Naive B cell (primary cell): ENCODE measurements around the gene RAB7A. TPM values are rescaled to one million over a fixed set of nuclear protein-coding genes. Genes with fewer than 3 reads are reported as not detected.

Experiments used
- ATAC-seq, 2 donors: fragments of 150-1000 bp; cut with Tn5 transposase; 2 replicates each; pipeline ENCODE4 v1.10.0; 2021; ENCODE audit warnings: low read depth in 2 of 2, mild to moderate bottlenecking in 2 of 2, moderate library complexity in 2 of 2
- DNase-seq: peaks from one replicate; pipeline ENCODE4 v3.0.0; 2022
- H3K27ac Mint-ChIP-seq, 6 donors: one replicate each; pipeline ENCODE4 v1.8.0; 2020 to 2022; ENCODE audit warnings: mild to moderate bottlenecking in 6 of 6, mixed read lengths in 6 of 6, moderate library complexity in 5 of 6, inconsistent platforms in 2 of 6
- H3K27me3 Mint-ChIP-seq, 3 donors: one replicate each; pipeline ENCODE4 v1.8.0; 2021 to 2022; ENCODE audit warnings: mixed read lengths in 3 of 3, mild to moderate bottlenecking in 1 of 3
- H3K36me3 Mint-ChIP-seq, 2 donors: one replicate each; pipeline ENCODE4 v1.8.0; 2020 to 2022; ENCODE audit warnings: mixed read lengths in 2 of 2, inconsistent platforms in 1 of 2, mild to moderate bottlenecking in 1 of 2
- H3K4me1 Mint-ChIP-seq, 3 donors: one replicate each; pipeline ENCODE4 v1.8.0; 2020 to 2022; ENCODE audit warnings: mixed read lengths in 3 of 3, inconsistent platforms in 1 of 3, mild to moderate bottlenecking in 1 of 3, moderate library complexity in 1 of 3
- H3K4me3 Mint-ChIP-seq, 8 donors: one replicate each; pipeline ENCODE4 v1.8.0; 2020 to 2022; ENCODE audit warnings: mild to moderate bottlenecking in 8 of 8, mixed read lengths in 8 of 8, moderate library complexity in 8 of 8, inconsistent platforms in 2 of 8
- H3K9me3 Mint-ChIP-seq, 7 donors: one replicate each; pipeline ENCODE4 v1.8.0; 2020 to 2022; ENCODE audit warnings: mixed read lengths in 7 of 7, mild to moderate bottlenecking in 5 of 7, inconsistent platforms in 2 of 7, moderate library complexity in 1 of 7
- polyA plus RNA-seq, 6 donors: library from polyadenylated mRNA; unstranded; fragments of 300-500 nt; fragmentation: Illumina TruSeq; gene quantifications; one replicate each; pipeline ENCODE4 v1.2.3, GENCODE V29; 2021; ENCODE audit warnings: low read depth in 6 of 6

Gene RAB7A
- polyA plus RNA-seq, 6 donors from 2014 or later, result 165 to 252 (median 189) TPM

GRCh38 chr3:128805772-128806171 is 79.8 kb downstream of the RAB7A start:
- Mint-ChIP-seq H3K4me3 (peak overlapping the region in 2 of 8 donors; percentile 3 to 33), H3K27me3 (no peaks in the 10 kb centered on the region), H3K9me3 (no peaks in the 10 kb centered on the region), H3K27ac (peak overlapping the region; percentile 69 to 96 (median 92)), H3K4me1 (peaks cover 30 to 50% (median 47%) of the 10 kb centered on the region in 3 donors), H3K36me3 (peaks cover 16 to 25% of the 10 kb centered on the region in 2 donors)
- DNase-seq (no peak), ATAC-seq (no peak)

- Mint-ChIP-seq H3K27me3 (no peaks in the 10 kb centered on the region), H3K36me3 (peaks cover 16 to 21% of the 10 kb centered on the region in 2 donors), H3K9me3 (no peaks in the 10 kb centered on the region), H3K27ac (peak overlapping the region in 4 of 6 donors; percentile 8 to 96 (median 58)), H3K4me3 (no peak overlapping the region), H3K4me1 (peaks cover 26 to 44% (median 42%) of the 10 kb centered on the region in 3 donors)
- DNase-seq (no peak), ATAC-seq (no peak)
Measured at GRCh38 chr3:128806588-128806987, 80.6 kb downstream of the RAB7A start.

- Mint-ChIP-seq H3K36me3 (peaks cover 16 to 21% of the 10 kb centered on the region in 2 donors), H3K9me3 (no peaks in the 10 kb centered on the region), H3K4me1 (peaks cover 20 to 41% (median 39%) of the 10 kb centered on the region in 3 donors), H3K4me3 (peak overlapping the region in 1 of 8 donors; percentile 6), H3K27ac (peak overlapping the region in 5 of 6 donors; percentile 11 to 96 (median 52)), H3K27me3 (no peaks in the 10 kb centered on the region)
- ATAC-seq (no peak), DNase-seq (no peak)
Measured at GRCh38 chr3:128807186-128807830, 81.3 kb downstream of the RAB7A start.

DNA sequence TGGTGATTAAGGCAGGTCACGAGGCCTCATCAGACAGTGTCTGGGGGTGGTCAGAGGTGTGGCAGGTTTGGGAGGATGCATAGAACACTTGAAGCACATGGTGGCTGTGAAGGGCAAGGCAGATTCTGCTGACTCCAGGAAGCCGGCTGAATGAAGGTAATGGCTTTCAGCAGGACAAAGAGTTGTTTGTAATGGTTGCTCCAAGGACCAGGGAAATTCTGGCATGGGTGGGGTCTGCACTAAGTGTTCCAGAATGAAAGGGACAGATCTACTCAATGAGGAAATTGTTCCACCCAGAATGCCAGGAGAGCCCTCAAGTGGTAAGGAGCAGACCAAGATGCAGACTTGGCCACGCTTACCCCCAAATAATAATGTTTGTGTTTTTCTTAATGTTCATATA is 82.7 kb downstream of the RAB7A start:
- Mint-ChIP-seq H3K4me1 (peaks cover 12 to 36% (median 29%) of the 10 kb centered on the region in 3 donors), H3K27me3 (no peaks in the 10 kb centered on the region), H3K36me3 (peaks cover 23 to 29% of the 10 kb centered on the region in 2 donors), H3K9me3 (no peaks in the 10 kb centered on the region), H3K27ac (peak overlapping the region in 3 of 6 donors; percentile 73 to 75 (median 75)), H3K4me3 (no peak overlapping the region)
- ATAC-seq (no peak), DNase-seq (no peak)

GRCh38 chr3:128813097-128813496 is 87.1 kb downstream of the RAB7A start:
- Mint-ChIP-seq H3K4me1 (peaks cover 0 to 5% (median 4%) of the 10 kb centered on the region in 3 donors), H3K9me3 (no peaks in the 10 kb centered on the region), H3K27me3 (no peaks in the 10 kb centered on the region), H3K36me3 (peaks cover 27 to 37% of the 10 kb centered on the region in 2 donors), H3K4me3 (no peak overlapping the region), H3K27ac (peak overlapping the region in 2 of 6 donors; percentile 69 to 71)
- DNase-seq (no peak), ATAC-seq (no peak)

GRCh38 chr3:128814060-128814459 is 88.1 kb downstream of the RAB7A start:
- H3K9me3 Mint-ChIP-seq, result no peaks in the 10 kb centered on the region
- DNase-seq (no peak), ATAC-seq (no peak)
- peaks cover 28 to 37% of the 10 kb centered on the region in 2 donors for H3K36me3 Mint-ChIP-seq
- no peaks in the 10 kb centered on the region for H3K27me3 Mint-ChIP-seq
- peaks cover 0 to 9% (median 7%) of the 10 kb centered on the region in 3 donors for H3K4me1 Mint-ChIP-seq
- no peak overlapping the region for H3K4me3 Mint-ChIP-seq
- peak overlapping the region in 1 of 6 donors; percentile 71 for H3K27ac Mint-ChIP-seq

GRCh38 chr3:128814519-128815317 is 88.7 kb downstream of the RAB7A start:
- H3K27ac Mint-ChIP-seq, result peak overlapping the region in 3 of 6 donors; percentile 5 to 43 (median 12)

GRCh38 chr3:128815318-128816064 is 89.5 kb downstream of the RAB7A start:
- Mint-ChIP-seq H3K9me3 (no peaks in the 10 kb centered on the region), H3K36me3 (peaks cover 26 to 33% of the 10 kb centered on the region in 2 donors), H3K4me1 (peaks cover 0 to 9% (median 5%) of the 10 kb centered on the region in 3 donors), H3K27ac (peak overlapping the region in 3 of 6 donors; percentile 16 to 56 (median 34)), H3K27me3 (no peaks in the 10 kb centered on the region), H3K4me3 (no peak overlapping the region)
- ATAC-seq, result no peak
- no peak for DNase-seq

More at GRCh38 chr3:128814519-128815317, 88.7 kb downstream of the RAB7A start:
- no peak overlapping the region for H3K4me3 Mint-ChIP-seq
- no peaks in the 10 kb centered on the region for H3K9me3 Mint-ChIP-seq
- no peak for ATAC-seq
- H3K27me3 Mint-ChIP-seq, result no peaks in the 10 kb centered on the region
- DNase-seq, result no peak
- peaks cover 0 to 9% (median 5%) of the 10 kb centered on the region in 3 donors for H3K4me1 Mint-ChIP-seq
- H3K36me3 Mint-ChIP-seq, result peaks cover 26 to 33% of the 10 kb centered on the region in 2 donors

DNA sequence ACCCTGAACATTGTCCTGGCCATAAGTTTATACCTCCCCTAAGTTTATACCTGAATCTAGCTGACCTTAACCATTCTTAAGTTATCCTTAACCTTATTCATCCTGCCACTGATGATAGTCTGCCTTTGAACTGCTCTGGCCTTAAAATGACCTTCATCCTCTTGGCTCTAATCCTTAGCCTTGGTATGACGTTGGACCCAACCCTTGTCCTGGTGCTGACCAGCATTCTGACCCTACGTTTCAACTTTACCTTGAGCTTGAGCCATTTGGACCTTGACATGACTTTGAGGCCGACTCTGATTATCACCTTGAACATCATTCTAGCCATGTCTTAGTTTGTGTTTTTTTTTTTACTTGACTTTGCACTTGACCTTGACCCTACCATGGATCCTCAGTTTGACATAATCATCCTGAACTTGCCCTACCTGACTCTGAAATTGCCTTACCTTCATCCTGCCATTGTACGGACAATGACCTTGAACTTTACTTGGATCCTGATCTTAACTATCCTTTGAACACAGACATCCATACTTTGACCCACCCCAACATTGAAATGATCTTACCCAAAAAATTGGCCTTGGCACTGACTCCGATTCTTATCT is 92.3 kb downstream of the RAB7A start:
- ATAC-seq (no peak), DNase-seq (no peak)
- H3K9me3 Mint-ChIP-seq, result no peaks in the 10 kb centered on the region
- peak overlapping the region in 1 of 6 donors; percentile 76 for H3K27ac Mint-ChIP-seq
- H3K36me3 Mint-ChIP-seq, result peaks cover 23 to 29% of the 10 kb centered on the region in 2 donors
- H3K4me1 Mint-ChIP-seq, result peaks cover 2 to 9% (median 5%) of the 10 kb centered on the region in 3 donors
- no peak overlapping the region for H3K4me3 Mint-ChIP-seq
- no peaks in the 10 kb centered on the region for H3K27me3 Mint-ChIP-seq

DNA sequence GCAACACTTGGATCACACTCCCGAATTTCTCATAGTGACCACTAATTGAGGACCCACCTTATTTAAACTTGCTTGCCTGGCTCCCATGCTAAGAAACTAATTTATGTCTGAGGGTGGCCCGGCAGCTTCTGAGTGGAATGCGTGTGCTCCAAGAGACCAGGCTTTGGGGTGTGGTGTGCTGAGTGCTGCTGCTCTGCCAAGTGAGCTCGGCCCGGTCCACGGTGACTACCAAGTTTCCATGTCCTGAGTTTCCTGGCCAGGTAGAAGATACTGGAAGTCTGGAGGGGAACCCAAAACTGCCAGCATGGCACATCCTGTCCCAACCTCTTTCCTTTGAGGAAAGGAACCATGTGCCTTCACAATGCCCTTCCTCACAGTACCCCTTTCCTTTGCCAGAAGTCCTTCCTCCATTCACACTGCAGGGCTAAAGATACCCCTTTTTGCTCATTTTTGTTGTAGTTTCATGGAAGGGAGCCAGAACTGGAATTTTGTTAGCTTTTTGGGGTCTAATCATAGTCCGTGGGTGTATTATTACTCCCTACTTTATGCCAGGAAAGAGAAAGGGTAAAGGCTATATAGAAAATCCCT is 94.4 kb downstream of the RAB7A start:
- Mint-ChIP-seq H3K9me3 (no peaks in the 10 kb centered on the region), H3K27ac (peak overlapping the region in 2 of 6 donors; percentile 33 to 69), H3K4me1 (peaks cover 2 to 9% (median 5%) of the 10 kb centered on the region in 3 donors), H3K36me3 (peaks cover 18 to 19% of the 10 kb centered on the region in 2 donors), H3K4me3 (peak overlapping the region in 1 of 8 donors; percentile 2), H3K27me3 (no peaks in the 10 kb centered on the region)
- ATAC-seq (no peak), DNase-seq (no peak)

DNA sequence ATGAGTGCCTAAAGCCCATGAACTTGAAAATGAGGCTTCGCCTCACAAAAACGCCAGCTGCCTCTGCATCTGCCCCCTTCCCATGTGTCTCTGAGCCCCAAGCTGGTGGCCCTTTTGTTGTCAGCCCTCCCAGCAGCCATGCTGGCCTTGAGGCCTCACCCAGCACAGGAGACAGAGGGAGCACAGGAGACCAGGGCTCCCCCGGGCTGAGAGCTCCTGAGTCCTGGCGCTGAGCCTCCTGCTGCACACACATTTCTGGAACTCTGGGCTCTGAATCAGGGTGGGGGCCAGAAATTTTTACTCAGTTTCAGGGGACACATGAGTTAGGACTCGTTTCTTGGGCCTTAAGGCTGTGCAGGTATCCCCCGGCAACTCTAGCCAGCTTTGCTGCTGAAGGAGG is 97.0 kb downstream of the RAB7A start:
- no peaks in the 10 kb centered on the region for H3K9me3 Mint-ChIP-seq
- peaks cover 2 to 9% (median 5%) of the 10 kb centered on the region in 3 donors for H3K4me1 Mint-ChIP-seq
- H3K4me3 Mint-ChIP-seq, result no peak overlapping the region
- no peak for DNase-seq
- peaks cover 13 to 14% of the 10 kb centered on the region in 2 donors for H3K36me3 Mint-ChIP-seq
- H3K27me3 Mint-ChIP-seq, result no peaks in the 10 kb centered on the region
- no peak for ATAC-seq
- H3K27ac Mint-ChIP-seq, result peak overlapping the region in 1 of 6 donors; percentile 29

DNA sequence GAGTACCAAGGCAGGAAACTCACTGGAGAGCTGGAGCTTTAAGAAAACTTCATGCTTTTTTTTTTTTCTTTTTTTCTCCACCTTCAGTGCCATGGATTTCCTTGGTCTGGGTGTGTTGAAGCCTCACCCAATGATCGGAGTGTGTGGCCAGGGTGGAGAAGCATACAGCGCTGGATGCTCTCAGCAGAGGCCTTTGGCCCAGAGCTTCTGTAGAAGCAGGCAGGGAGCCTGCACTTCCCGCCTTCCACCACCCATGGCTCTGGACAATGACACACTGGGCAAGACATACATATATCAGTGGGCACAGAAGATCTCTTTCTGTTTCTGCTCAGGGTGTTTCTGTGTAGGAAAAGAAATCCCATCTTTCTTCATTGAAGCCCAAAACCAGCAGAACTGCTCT is 97.6 kb downstream of the RAB7A start:
- Mint-ChIP-seq H3K36me3 (peaks cover 7 to 8% of the 10 kb centered on the region in 2 donors), H3K4me1 (peaks cover 2 to 6% (median 3%) of the 10 kb centered on the region in 3 donors), H3K4me3 (no peak overlapping the region), H3K27me3 (no peaks in the 10 kb centered on the region), H3K27ac (peak overlapping the region in 1 of 6 donors; percentile 37), H3K9me3 (no peaks in the 10 kb centered on the region)
- ATAC-seq (no peak), DNase-seq (no peak)
